Activated T-helper 1 cell treated with anti-CD3 and anti-CD28 coated beads, Interleukin-2, amount 50 U/mL, for 16 hours (primary cell): ENCODE data around the gene UNC5A.

Source experiments
- DNase-seq, 2 donors: peaks; one replicate each; pipeline ENCODE4 v3.0.0-alpha.2; 2020; ENCODE audit warnings: low read depth in 1 of 2, low spot score in 1 of 2

Gene UNC5A

GRCh38 chr5:176810081-176810597, at the start of gene UNC5A:
Gene UNC5A, plus strand, starts transcription at chr5:176810559. Its CDS starts 192 bp downstream, at chr5:176810751.
- DNase-seq: peak; percentile 9 to 17

- DNase-seq: no peak
These were observed 48.6 kb upstream of the UNC5A start for GRCh38 chr5:176761755-176762154.

GRCh38 chr5:176762489-176762888, 47.9 kb upstream of the UNC5A start:
- no peak for DNase-seq

- DNase-seq: no peak
These were observed 44.7 kb upstream of the UNC5A start for GRCh38 chr5:176765687-176766086.

- DNase-seq: no peak
These were observed 42.0 kb upstream of the UNC5A start for GRCh38 chr5:176768174-176768970.

- DNase-seq: no peak
These were observed 40.4 kb upstream of the UNC5A start for GRCh38 chr5:176769911-176770310.

- no peak for DNase-seq
These were observed 39.9 kb upstream of the UNC5A start for GRCh38 chr5:176770431-176770830.

GRCh38 chr5:176771102-176771845, 39.1 kb upstream of the UNC5A start:
- no peak for DNase-seq

- no peak for DNase-seq
These were observed 37.8 kb upstream of the UNC5A start for GRCh38 chr5:176772271-176773210.

- DNase-seq: no peak
These were observed 36.8 kb upstream of the UNC5A start for GRCh38 chr5:176773408-176774035.

GRCh38 chr5:176774216-176775171, 35.9 kb upstream of the UNC5A start:
- no peak for DNase-seq

- no peak for DNase-seq
These were observed 35.0 kb upstream of the UNC5A start for GRCh38 chr5:176775409-176775808.

- DNase-seq: no peak
These were observed 34.1 kb upstream of the UNC5A start for GRCh38 chr5:176776141-176776865.

- DNase-seq: no peak
These were observed 33.4 kb upstream of the UNC5A start for GRCh38 chr5:176776916-176777315.

GRCh38 chr5:176778921-176779465, 31.4 kb upstream of the UNC5A start:
- DNase-seq: no peak

- no peak for DNase-seq
These were observed 30.8 kb upstream of the UNC5A start for GRCh38 chr5:176779537-176779936.

- no peak for DNase-seq
These were observed 29.9 kb upstream of the UNC5A start for GRCh38 chr5:176780176-176781053.

- DNase-seq: no peak
These were observed 29.3 kb upstream of the UNC5A start for GRCh38 chr5:176781054-176781375.
